VCaP (cell line): ENCODE results near the gene CLIP1.

ENCODE experiments used
- H3K27ac ChIP-seq: fragments of 450-650 bp; 2 replicates; pipeline ENCODE4 v1.5.1; 2017
- TF ChIP-seq, protein P1 (sequence below): fragments of 450-650 bp; conservative IDR thresholded peaks from 2 replicates; pipeline ENCODE4 v1.5.1; 2017; ENCODE audit warnings: mild to moderate bottlenecking, moderate library complexity

CLIP1 gene

DNA sequence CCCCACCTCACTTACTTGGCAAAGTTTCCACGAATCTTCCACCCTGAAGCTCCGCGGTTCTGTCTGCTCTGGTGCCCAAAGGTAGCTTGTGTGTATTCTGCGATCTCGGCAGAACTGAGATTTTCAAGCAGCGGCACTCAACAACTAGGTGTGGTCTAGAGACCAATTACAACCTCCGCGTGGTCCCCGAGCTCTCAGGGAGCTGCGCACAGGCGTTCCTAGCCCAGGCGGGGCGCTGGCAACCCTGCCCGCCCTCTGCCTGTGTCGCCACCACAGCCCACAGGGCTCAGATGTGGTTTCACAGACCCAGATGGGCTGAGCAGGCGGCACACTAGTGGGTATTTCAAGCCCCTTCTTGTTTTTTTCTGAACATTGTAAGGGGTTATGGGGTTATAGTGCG lies 195.1 kb downstream of the CLIP1 start:
- TF ChIP-seq, protein P1, sequence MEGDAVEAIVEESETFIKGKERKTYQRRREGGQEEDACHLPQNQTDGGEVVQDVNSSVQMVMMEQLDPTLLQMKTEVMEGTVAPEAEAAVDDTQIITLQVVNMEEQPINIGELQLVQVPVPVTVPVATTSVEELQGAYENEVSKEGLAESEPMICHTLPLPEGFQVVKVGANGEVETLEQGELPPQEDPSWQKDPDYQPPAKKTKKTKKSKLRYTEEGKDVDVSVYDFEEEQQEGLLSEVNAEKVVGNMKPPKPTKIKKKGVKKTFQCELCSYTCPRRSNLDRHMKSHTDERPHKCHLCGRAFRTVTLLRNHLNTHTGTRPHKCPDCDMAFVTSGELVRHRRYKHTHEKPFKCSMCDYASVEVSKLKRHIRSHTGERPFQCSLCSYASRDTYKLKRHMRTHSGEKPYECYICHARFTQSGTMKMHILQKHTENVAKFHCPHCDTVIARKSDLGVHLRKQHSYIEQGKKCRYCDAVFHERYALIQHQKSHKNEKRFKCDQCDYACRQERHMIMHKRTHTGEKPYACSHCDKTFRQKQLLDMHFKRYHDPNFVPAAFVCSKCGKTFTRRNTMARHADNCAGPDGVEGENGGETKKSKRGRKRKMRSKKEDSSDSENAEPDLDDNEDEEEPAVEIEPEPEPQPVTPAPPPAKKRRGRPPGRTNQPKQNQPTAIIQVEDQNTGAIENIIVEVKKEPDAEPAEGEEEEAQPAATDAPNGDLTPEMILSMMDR = no peak
- H3K27ac ChIP-seq = peak overlapping the region; percentile 96

GRCh38 chr12:122226366-122227125 lies 195.9 kb downstream of the CLIP1 start:
- peak overlapping the region; percentile 96 for H3K27ac ChIP-seq
- TF ChIP-seq, protein P1 = no peak

DNA sequence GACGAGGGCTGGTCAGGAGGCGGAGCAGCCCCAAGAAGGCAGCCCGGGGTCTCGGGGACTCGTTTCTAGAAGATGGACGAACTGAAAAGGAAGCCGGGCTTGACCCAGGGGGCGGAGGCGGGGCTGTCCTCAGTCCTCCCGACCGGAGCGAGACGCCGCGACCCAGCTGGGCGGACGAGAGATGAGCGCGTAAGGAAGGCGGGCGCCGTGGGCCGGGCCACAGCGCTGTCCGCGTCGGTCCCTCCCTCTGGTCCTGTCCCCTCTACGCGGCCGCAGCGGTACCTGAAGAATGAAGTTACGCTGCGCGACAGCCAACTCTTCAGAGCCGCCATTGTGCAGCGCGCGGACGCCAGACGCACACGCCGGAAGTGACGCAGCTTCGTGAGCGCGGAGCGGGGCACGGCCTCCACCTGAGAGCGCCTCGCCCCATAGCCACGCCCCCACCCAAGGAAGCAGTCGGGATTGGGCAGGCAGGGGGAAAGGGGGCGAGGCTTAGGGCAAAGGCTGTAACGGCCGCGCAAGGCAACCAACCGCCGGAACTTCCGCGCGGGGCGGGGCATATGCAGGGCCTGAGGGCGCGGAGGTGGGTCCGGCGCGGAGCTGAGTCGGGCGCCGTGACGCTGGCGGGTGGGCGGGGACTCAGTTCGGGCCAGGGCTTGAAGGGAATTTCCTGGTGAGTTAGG lies 196.6 kb downstream of the CLIP1 start, which contains the start of gene DIABLO:
Gene DIABLO (minus strand): TSS at position 370 of the 683 bp plus-strand sequence. CDS start 38 bp downstream, at position 332.
- peak within 1 kb of the TSS; percentile 96 for H3K27ac ChIP-seq
- TF ChIP-seq, protein P1 = no peak
